ENCODE results near the gene CORO6. TPM values are rescaled to one million over a fixed set of nuclear protein-coding genes. Genes with fewer than 3 reads are reported as not detected.

The CORO6 gene
- total RNA-seq (2022) (2.8 and 2.9 TPM in 2 replicates), Bru-seq, nascent RNA (percentile 41 among the genes with signal in this experiment), BruChase-seq, experiment 1, labeled RNA remaining after a 2-hour chase (percentile 35 among the genes with signal in this experiment), BruChase-seq, experiment 2, labeled RNA remaining after a 6-hour chase (percentile 38 among the genes with signal in this experiment)
- long read RNA-seq, partial matches to known transcripts, result 0 of 6 reads
- long read RNA-seq, other reads (novel, unspliced or antisense), result 6 of 6 reads

DNA sequence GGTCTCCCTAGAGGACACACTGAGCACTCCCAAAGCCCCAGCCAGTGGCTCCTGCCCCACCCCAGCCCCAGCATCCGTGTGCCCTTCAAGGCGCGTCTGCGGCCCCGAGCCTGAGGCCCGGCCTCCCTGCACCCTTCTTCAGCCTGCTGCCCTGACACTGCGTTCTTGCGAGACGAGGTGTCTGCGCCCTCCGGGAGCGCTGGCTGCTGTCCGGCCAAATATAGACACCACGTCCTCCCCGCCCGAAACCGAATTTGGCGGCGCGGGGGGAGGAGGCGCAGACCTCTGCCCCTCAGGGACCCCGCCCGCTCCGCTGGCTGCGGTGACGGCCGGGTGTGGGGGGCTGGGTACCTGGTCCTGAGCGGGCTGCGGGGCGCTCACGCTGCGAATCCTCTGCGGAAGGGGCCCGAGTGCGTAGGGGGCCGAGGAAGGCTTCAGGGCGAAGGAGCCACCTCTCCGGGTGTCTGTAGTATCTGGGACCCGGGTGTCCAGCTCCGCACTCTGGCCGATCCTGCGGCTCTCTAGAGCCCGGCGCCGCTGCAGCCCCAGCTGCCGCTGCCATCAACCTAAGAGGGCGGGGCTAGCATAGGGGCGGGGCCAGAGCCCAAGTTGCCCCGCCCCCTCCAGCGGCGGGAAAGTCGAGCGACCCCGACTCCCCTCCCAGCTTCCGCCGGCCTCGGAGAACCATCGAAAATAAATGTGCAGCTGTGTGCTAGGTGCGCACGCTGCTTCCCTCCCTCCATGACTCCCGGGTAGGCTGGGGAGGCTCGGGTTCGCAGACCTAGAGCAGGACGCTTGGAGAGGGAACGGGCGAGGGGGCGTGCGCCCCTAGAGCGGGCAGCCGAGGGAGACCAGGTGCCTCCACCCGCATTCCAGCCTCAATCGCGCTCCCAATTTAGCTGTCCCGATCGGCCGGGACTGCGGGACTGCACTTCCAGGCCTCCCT lies at the start of gene CORO6:
CORO6 (minus strand) TSS at position 576 of the 946 bp plus-strand sequence. CDS start 1,491 bp downstream, outside the sequence.
- H3K4me1 Mint-ChIP-seq (ENCODE audit: low read depth, unreplicated experiment), result peaks cover 7% of the 10 kb centered on the region

DNA sequence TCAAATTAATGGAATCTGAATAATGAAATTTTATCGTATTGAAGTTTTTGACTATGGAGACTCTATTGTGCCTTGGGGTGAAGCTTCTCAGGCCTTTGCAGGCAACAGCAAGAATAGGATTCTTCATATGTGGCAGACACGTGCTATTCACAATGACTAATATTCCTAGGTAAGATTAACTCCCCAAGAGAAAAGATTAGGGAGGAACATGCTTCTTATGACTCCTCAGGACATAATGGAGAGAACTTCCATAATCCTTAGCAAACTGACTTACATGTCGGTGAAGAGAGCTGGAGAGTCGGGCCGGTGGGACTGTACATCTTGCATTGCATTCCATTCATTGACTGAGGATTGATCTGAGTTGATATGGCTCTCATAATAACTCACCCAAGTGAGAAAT lies 48.9 kb upstream of the CORO6 start:
- no peak for DNase-seq
- H3K27ac Mint-ChIP-seq (ENCODE audit: unreplicated experiment), result no peak overlapping the region
- no peaks in the 10 kb centered on the region for H3K27me3 Mint-ChIP-seq (ENCODE audit: insufficient read depth, unreplicated experiment)
- BruUV-seq (replicated peaks), result no TSS peak
- no peaks in the 10 kb centered on the region for H3K9me3 ChIP-seq
- POLR2A ChIA-PET, result no interaction called here
- intact Hi-C loops (cut with micrococcal nuclease; ENCODE audit: unreplicated experiment), result no loop called here
- H3K9me3 Mint-ChIP-seq (ENCODE audit: unreplicated experiment), result no peaks in the 10 kb centered on the region
- CTCF ChIA-PET, result interaction anchor here (0.6 kb wide), 1 partner anchor 114 kb away, joined by 5 read pairs; no protein-coding TSS in a partner anchor
- H3K4me1 Mint-ChIP-seq (ENCODE audit: low read depth, unreplicated experiment), result peaks cover 6% of the 10 kb centered on the region
- H3K36me3 Mint-ChIP-seq (ENCODE audit: insufficient read depth, unreplicated experiment), result peaks cover 32% of the 10 kb centered on the region
- H3K4me1 ChIP-seq, result no peaks in the 10 kb centered on the region; the same call in none of the 2 replicates
- H3K36me3 ChIP-seq (ENCODE audit: control insufficient read depth, insufficient read depth, low read length), result no peaks in the 10 kb centered on the region
- H3K27me3 ChIP-seq (replicated peaks; ENCODE audit: control insufficient read depth, insufficient read depth, low read length), result no peaks in the 10 kb centered on the region
- no peak overlapping the region for H3K4me3 Mint-ChIP-seq (ENCODE audit: unreplicated experiment)
- H3K4me3 ChIP-seq (ENCODE audit: low read depth, low read length), result no peak overlapping the region
- TF ChIP-seq, protein P1, sequence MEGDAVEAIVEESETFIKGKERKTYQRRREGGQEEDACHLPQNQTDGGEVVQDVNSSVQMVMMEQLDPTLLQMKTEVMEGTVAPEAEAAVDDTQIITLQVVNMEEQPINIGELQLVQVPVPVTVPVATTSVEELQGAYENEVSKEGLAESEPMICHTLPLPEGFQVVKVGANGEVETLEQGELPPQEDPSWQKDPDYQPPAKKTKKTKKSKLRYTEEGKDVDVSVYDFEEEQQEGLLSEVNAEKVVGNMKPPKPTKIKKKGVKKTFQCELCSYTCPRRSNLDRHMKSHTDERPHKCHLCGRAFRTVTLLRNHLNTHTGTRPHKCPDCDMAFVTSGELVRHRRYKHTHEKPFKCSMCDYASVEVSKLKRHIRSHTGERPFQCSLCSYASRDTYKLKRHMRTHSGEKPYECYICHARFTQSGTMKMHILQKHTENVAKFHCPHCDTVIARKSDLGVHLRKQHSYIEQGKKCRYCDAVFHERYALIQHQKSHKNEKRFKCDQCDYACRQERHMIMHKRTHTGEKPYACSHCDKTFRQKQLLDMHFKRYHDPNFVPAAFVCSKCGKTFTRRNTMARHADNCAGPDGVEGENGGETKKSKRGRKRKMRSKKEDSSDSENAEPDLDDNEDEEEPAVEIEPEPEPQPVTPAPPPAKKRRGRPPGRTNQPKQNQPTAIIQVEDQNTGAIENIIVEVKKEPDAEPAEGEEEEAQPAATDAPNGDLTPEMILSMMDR (IDR thresholded peaks at IDR 0.05; ENCODE audit: insufficient read depth in 1 of 2, low read depth in 1 of 2, low read length in 1 of 2, severe bottlenecking in 1 of 2, unreplicated experiment in 1 of 2), result no peak

More for the DNA sequence above, at the start of gene CORO6:
- intact Hi-C loops (cut with micrococcal nuclease; ENCODE audit: unreplicated experiment), result no loop called here
- Histone ChIP-seq H3K36me3 (ENCODE audit: control insufficient read depth, insufficient read depth, low read length) (no peaks in the 10 kb centered on the region), H3K4me1 (peaks cover 8% of the 10 kb centered on the region), H3K4me3 (ENCODE audit: low read depth, low read length) (peak within 1 kb of the TSS; percentile 50), H3K9me3 (no peaks in the 10 kb centered on the region), H3K27me3 (replicated peaks; ENCODE audit: control insufficient read depth, insufficient read depth, low read length) (no peaks in the 10 kb centered on the region)
- BruUV-seq (replicated peaks), result no TSS peak
- peak within 1 kb of the TSS; percentile 54 for H3K27ac Mint-ChIP-seq (ENCODE audit: unreplicated experiment)
- POLR2A ChIA-PET, result no interaction called here
- TF ChIP-seq, protein P1 (IDR thresholded peaks at IDR 0.05; ENCODE audit: insufficient read depth in 1 of 2, low read depth in 1 of 2, low read length in 1 of 2, severe bottlenecking in 1 of 2, unreplicated experiment in 1 of 2), result no peak
- H3K4me3 Mint-ChIP-seq (ENCODE audit: unreplicated experiment), result peak within 1 kb of the TSS; percentile 72
- CTCF ChIA-PET, result interaction anchor here (1.2 kb wide), 1 partner anchor 17 kb away, joined by 4 read pairs; no protein-coding TSS in a partner anchor
- peak in 1 of 2 experiments; percentile 75 for DNase-seq
- H3K27me3 Mint-ChIP-seq (ENCODE audit: insufficient read depth, unreplicated experiment), result no peaks in the 10 kb centered on the region
- H3K9me3 Mint-ChIP-seq (ENCODE audit: unreplicated experiment), result no peaks in the 10 kb centered on the region
- H3K36me3 Mint-ChIP-seq (ENCODE audit: insufficient read depth, unreplicated experiment), result peaks cover 13% of the 10 kb centered on the region

DNA sequence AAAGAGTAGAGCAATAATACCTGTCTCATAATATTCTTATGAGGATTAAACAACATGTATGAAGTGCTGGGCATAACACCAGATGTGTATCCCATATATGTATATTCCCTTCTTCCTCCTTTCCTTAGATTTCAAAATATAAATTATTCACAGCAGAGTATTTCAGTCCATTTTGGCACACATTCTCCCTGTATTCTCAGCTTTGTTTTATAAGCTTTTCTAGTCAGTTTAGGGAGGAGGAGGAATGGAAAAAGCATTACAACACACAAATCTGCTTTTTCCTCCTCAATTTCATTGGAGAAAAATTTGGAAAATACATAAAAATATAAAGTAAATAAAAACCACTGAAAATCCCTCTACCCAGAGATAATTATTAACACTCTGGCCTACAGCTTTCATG lies 46.6 kb upstream of the CORO6 start:
- Mint-ChIP-seq H3K36me3 (ENCODE audit: insufficient read depth, unreplicated experiment) (peaks cover 36% of the 10 kb centered on the region), H3K27me3 (ENCODE audit: insufficient read depth, unreplicated experiment) (no peaks in the 10 kb centered on the region), H3K4me1 (ENCODE audit: low read depth, unreplicated experiment) (peaks cover 17% of the 10 kb centered on the region), H3K4me3 (ENCODE audit: unreplicated experiment) (no peak overlapping the region), H3K27ac (ENCODE audit: unreplicated experiment) (no peak overlapping the region), H3K9me3 (ENCODE audit: unreplicated experiment) (no peaks in the 10 kb centered on the region)
- CTCF ChIA-PET, result no interaction called here
- no peak for DNase-seq
- intact Hi-C loops (cut with micrococcal nuclease; ENCODE audit: unreplicated experiment), result no loop called here
- no TSS peak for BruUV-seq (replicated peaks)
- peaks cover 13% of the 10 kb centered on the region for H3K4me1 ChIP-seq
- POLR2A ChIA-PET, result no interaction called here
- no peaks in the 10 kb centered on the region for H3K36me3 ChIP-seq (ENCODE audit: control insufficient read depth, insufficient read depth, low read length)
- H3K9me3 ChIP-seq, result no peaks in the 10 kb centered on the region
- H3K4me3 ChIP-seq (ENCODE audit: low read depth, low read length), result no peak overlapping the region
- TF ChIP-seq, protein P1 (IDR thresholded peaks at IDR 0.05; ENCODE audit: insufficient read depth in 1 of 2, low read depth in 1 of 2, low read length in 1 of 2, severe bottlenecking in 1 of 2, unreplicated experiment in 1 of 2), result no peak
- H3K27me3 ChIP-seq (replicated peaks; ENCODE audit: control insufficient read depth, insufficient read depth, low read length), result no peaks in the 10 kb centered on the region

All from Caco-2 (cell line).